Stomach (tissue), 9 donors: ENCODE results near the gene BCAS1. TPM values are rescaled to one million over a fixed set of nuclear protein-coding genes. Genes with fewer than 3 reads are reported as not detected.
"Not testable (repeated sequence)": the region's sequence is repeated elsewhere in the genome, so short reads cannot be mapped to it uniquely, and the experiment has no call there.

ENCODE experiments used
- DNase-seq, 2 donors: peaks; one replicate each; pipeline versions ENCODE4 v3.0.0 to v3.0.0-alpha.2; 2013 to 2019
- H3K27ac ChIP-seq, 5 donors: fragments of 200-600 bp in 4 of 5; sonication (generic) in 4 of 5; one replicate each; pipeline ENCODE4 v1.5.1; 2013 to 2019; ENCODE audit warnings: mild to moderate bottlenecking in 1 of 5, moderate library complexity in 1 of 5
- H3K27me3 ChIP-seq, 3 donors: fragments of 200-600 bp; sonication (generic); one replicate each; pipeline ENCODE4 v1.5.1; 2017 to 2019; ENCODE audit warnings: mixed run types in 1 of 3
- H3K36me3 ChIP-seq, 4 donors: fragments of 200-600 bp; sonication (generic); 1 replicate in 3 of 4; 2 replicates in 1 of 4; pipeline ENCODE4 v1.5.1; 2016 to 2019
- H3K4me1 ChIP-seq, 4 donors: fragments of 200-600 bp; sonication (generic); one replicate each; pipeline ENCODE4 v1.5.1; 2016 to 2019
- H3K4me3 ChIP-seq, 4 donors: fragments of 200-600 bp; sonication (generic) in 3 of 4; one replicate each; pipeline ENCODE4 v1.5.1; 2016 to 2019; ENCODE audit warnings: mild to moderate bottlenecking in 1 of 4
- H3K9me3 ChIP-seq, 4 donors: fragments of 200-600 bp; sonication (generic); one replicate each; pipeline ENCODE4 v1.5.1; 2016 to 2019
- EP300 ChIP-seq: sonication (generic); formaldehyde crosslinking; IDR thresholded peaks from one replicate; pipeline ENCODE4 v1.6.1; 2017; ENCODE audit warnings: antibody characterized with exemption
- POLR2A ChIP-seq, 4 donors: fragments of 450-650 bp; IDR thresholded peaks; one replicate each; pipeline ENCODE4 v1.6.1; 2016; ENCODE audit warnings: antibody characterized with exemption in 4 of 4, control low read depth in 2 of 4, mild to moderate bottlenecking in 1 of 4, moderate library complexity in 1 of 4
- POLR2AphosphoS5 ChIP-seq, 3 donors: sonication (generic); formaldehyde crosslinking; IDR thresholded peaks; one replicate each; pipeline ENCODE4 v1.6.1; 2016; ENCODE audit warnings: antibody characterized with exemption in 3 of 3
- WGBS, 5 donors: extraction: QIAGEN DNeasy Blood & Tissue Kit in 3 of 5; methylation state at CpG; one replicate each; pipeline versions ENCODE4 v1.1.5 to v1.1.7; 2013 to 2018; 5-methylcytosine and 5-hydroxymethylcytosine counted together
- intact Hi-C: fragments of 100-400 bp; cut with DNase I; formaldehyde crosslinking; loops from one replicate; pipeline ENCODE4 v1.15.1; 2023; ENCODE audit warnings: low total_unique reads
- polyA plus RNA-seq, 3 donors: library from polyadenylated mRNA; stranded (reverse); fragments of 200-250 nt; gene quantifications; one replicate each; pipeline ENCODE4 v1.2.3, GENCODE V29; 2013
- total RNA-seq, 5 donors: library from RNA; depleted of rRNA; stranded (reverse); fragments of >200 nt; gene quantifications; one replicate each; pipeline versions ENCODE4 v1.1.0 to v1.2.3, GENCODE V29; 2014 to 2016
- TF ChIP-seq, protein P1 (sequence below), 7 experiments: fragments of 450-650 bp in 4 of 7; fragments of 200-600 bp in 3 of 7; sonication (generic) in 3 of 7; IDR thresholded peaks; one replicate each; pipeline ENCODE4 v1.5.1; 2016 to 2019; ENCODE audit warnings: antibody characterized with exemption in 7 of 7, control low read depth in 2 of 7, mild to moderate bottlenecking in 1 of 7
- donor health status: healthy with polysubstance abuse.
- donor health status: Bipolar disorder and iron deficiency.
- donor health status: healthy.

BCAS1 gene
- total and polyA plus RNA-seq, 8 donors, result 6.3 to 145 (median 84.6) TPM

DNA sequence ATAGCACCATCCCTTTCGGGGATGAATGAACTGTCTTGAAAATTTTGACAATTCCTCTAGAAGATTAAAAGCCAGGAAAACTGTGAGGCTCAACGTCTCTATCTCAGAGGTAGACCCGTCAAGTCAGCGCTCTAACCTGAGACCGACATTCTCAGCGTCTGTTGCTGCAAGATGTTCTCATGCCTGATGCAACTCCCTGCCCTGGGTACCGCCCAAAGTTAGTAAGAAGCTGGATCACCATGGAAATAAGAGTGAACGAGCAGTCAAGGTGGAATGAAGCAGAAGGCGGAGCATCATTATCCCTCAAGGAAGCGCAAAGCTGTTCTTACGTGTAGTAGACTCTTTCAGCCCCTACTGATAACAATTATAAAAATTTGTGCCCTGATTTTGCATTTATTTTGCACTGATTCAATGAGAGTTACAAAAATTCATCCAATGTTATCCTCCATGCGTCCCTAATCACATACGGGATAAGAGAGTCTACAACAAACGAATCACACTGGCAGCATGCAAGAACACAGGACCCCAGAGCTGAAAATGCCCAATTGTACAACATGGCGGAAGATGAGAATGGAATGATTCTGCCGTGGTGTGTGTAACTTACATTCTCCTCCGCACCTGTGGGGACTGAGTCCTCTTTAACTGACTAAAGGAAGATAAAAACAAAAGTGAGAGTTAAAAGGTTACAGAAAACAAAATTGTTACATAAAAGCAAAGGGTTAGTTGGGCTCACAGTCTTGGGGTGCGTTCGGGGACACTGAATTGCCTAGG, 95.4 kb downstream of the BCAS1 start:
- no peak for DNase-seq
- Histone ChIP-seq H3K27ac (no peak overlapping the region), H3K36me3 (peaks cover 0 to 16% (median 10%) of the 10 kb centered on the region in 4 donors), H3K4me3 (no peak overlapping the region), H3K27me3 (no peaks in the 10 kb centered on the region), H3K9me3 (no peaks in the 10 kb centered on the region), H3K4me1 (peaks cover 0 to 2% (median under 1%) of the 10 kb centered on the region in 4 donors)
- intact Hi-C loops, result no loop called here
- 91 to 94% (median 92%) methylated on average over 19 of the region's 19 CpGs for WGBS, 5 donors
- no peak for TF ChIP-seq EP300
- TF ChIP-seq, protein P1, sequence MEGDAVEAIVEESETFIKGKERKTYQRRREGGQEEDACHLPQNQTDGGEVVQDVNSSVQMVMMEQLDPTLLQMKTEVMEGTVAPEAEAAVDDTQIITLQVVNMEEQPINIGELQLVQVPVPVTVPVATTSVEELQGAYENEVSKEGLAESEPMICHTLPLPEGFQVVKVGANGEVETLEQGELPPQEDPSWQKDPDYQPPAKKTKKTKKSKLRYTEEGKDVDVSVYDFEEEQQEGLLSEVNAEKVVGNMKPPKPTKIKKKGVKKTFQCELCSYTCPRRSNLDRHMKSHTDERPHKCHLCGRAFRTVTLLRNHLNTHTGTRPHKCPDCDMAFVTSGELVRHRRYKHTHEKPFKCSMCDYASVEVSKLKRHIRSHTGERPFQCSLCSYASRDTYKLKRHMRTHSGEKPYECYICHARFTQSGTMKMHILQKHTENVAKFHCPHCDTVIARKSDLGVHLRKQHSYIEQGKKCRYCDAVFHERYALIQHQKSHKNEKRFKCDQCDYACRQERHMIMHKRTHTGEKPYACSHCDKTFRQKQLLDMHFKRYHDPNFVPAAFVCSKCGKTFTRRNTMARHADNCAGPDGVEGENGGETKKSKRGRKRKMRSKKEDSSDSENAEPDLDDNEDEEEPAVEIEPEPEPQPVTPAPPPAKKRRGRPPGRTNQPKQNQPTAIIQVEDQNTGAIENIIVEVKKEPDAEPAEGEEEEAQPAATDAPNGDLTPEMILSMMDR (IDR thresholded peaks at IDR 0.05), result no peak
- TF ChIP-seq POLR2A (IDR thresholded peaks at IDR 0.05), result no peak
- TF ChIP-seq POLR2AphosphoS5 (IDR thresholded peaks at IDR 0.05), result no peak

DNA sequence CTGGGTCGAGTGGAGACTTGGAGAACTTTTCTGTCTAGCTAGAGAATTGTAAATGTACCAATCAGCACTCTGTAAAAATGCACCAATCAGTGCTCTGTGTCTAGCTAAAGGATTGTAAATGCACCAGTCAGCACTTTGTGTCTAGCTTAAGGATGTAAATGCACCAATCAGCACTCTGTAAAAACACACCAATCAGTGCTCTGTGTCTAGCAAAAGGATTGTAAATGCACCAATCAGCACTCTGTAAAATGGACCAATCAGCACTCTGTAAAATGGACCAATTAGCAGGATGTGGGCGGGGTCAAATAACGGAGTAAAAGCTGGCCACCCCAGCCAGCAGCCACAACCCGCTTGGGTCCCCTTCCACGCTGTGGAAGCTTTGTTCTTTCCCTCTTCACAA, 96.5 kb downstream of the BCAS1 start:
- DNase-seq, intact Hi-C loops, H3K4me1 ChIP-seq, H3K9me3 ChIP-seq, H3K27me3 ChIP-seq, H3K4me3 ChIP-seq, H3K27ac ChIP-seq: not testable (repeated sequence)
- WGBS, 5 donors, result 80 to 88% (median 84%) methylated on average over 5 of the region's 5 CpGs
- peaks cover 0 to 16% (median 10%) of the 10 kb centered on the region in 4 donors for H3K36me3 ChIP-seq

DNA sequence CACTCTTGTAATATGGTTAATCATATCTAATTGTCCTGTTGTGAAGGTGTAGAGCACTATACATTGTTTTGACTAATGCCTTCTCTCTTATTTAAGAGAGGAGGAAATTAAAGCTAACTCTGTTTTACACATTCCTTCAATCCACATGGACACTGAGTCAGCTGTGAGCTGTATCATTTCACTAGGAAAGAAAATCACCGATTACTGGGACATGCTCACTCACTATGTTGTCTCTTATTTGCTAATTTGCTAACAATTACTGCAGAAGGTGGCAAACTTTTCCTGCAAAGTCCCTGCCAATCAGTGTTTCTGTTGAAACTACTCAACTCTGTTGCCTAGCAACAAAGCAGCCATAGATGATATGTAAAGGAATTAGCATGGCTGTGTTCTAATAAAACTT, 98.2 kb downstream of the BCAS1 start:
- Histone ChIP-seq H3K9me3 (no peaks in the 10 kb centered on the region), H3K4me1 (no peaks in the 10 kb centered on the region), H3K4me3 (no peak overlapping the region), H3K36me3 (peaks cover 0 to 16% (median 10%) of the 10 kb centered on the region in 4 donors), H3K27me3 (no peaks in the 10 kb centered on the region), H3K27ac (no peak overlapping the region)
- WGBS, 5 donors, result 80 to 96% (median 89%) methylated on average over 1 of the region's 1 CpG
- TF ChIP-seq, protein P1 (IDR thresholded peaks at IDR 0.05), result no peak
- TF ChIP-seq EP300, result no peak
- no peak for TF ChIP-seq POLR2AphosphoS5 (IDR thresholded peaks at IDR 0.05)
- TF ChIP-seq POLR2A (IDR thresholded peaks at IDR 0.05), result no peak
- DNase-seq, result no peak
- intact Hi-C loops, result no loop called here

DNA sequence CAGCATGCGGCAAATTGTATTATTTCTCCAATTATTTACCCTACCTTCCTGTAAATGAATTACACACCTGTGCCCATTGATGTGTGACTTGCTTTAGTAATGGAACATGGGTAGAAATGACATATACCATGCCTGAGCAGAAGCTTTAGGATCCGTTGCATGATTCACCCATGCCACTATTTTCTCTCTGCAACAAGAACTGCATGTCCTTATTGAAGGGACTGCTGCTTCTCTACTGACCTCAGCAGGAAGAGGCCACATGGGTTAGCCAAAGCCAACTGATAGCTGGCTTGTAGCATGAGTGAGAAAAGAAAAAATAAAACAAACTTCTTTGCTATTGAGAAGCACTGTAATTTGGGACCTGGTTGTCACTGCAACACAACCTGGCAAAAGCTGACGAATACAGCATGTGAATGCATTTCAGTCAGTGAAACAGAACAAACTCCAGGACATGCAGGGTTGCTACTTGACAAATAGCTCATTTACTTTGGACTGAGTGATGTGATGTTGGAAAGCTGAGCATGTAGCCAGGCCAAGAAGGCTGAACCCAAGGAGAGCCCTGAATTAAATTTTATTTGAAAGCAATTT, 99.2 kb downstream of the BCAS1 start:
- H3K9me3 ChIP-seq, result no peaks in the 10 kb centered on the region
- intact Hi-C loops, result no loop called here
- H3K4me3 ChIP-seq, result no peak overlapping the region
- H3K27me3 ChIP-seq, result no peaks in the 10 kb centered on the region
- no peak overlapping the region for H3K27ac ChIP-seq
- no peak for TF ChIP-seq EP300
- TF ChIP-seq, protein P1 (IDR thresholded peaks at IDR 0.05), result no peak
- no peak for TF ChIP-seq POLR2A (IDR thresholded peaks at IDR 0.05)
- no peak for TF ChIP-seq POLR2AphosphoS5 (IDR thresholded peaks at IDR 0.05)
- no peak for DNase-seq
- WGBS, 5 donors, result 70 to 98% (median 94%) methylated on average over 3 of the region's 3 CpGs
- H3K4me1 ChIP-seq, result no peaks in the 10 kb centered on the region
- H3K36me3 ChIP-seq, result peaks cover 0 to 16% (median 15%) of the 10 kb centered on the region in 4 donors

DNA sequence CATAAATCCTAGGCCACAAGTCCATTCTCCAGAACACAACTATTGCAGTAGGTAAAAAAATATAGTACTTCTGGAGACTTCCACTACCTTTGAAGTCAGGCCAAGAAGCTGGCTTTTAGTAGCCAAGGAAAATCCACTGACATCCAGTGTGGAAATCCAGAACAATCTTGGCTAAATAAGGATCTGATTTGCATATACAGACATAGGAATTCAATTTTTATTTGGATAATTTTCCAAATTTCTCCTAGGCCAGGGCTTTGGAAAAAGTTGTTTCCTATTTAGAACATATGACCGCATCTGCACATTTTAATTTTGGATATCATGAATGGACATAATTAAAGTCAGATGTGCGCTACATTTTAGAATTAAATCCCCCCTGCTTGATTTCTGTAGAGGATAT, 100.2 kb downstream of the BCAS1 start:
- Histone ChIP-seq H3K4me1 (no peaks in the 10 kb centered on the region), H3K27ac (no peak overlapping the region), H3K36me3 (peaks cover 0 to 16% (median 13%) of the 10 kb centered on the region in 4 donors), H3K27me3 (no peaks in the 10 kb centered on the region), H3K4me3 (no peak overlapping the region), H3K9me3 (no peaks in the 10 kb centered on the region)
- intact Hi-C loops, result no loop called here
- WGBS, 5 donors, result 96 to 98% (median 97%) methylated on average over 2 of the region's 2 CpGs
- TF ChIP-seq POLR2AphosphoS5 (IDR thresholded peaks at IDR 0.05) (no peak), EP300 (no peak), POLR2A (IDR thresholded peaks at IDR 0.05) (no peak)
- TF ChIP-seq, protein P1 (IDR thresholded peaks at IDR 0.05), result no peak
- no peak for DNase-seq
